GM12878 (cell line): ENCODE results near the gene TRIM13. TPM values are rescaled to one million over a fixed set of nuclear protein-coding genes. Genes with fewer than 3 reads are reported as not detected.

Experiments used
- ATAC-seq: fragments of 200-7000 bp; cut with Tn5 transposase; 3 replicates; pipeline ENCODE4 v1.9.1; 2020; ENCODE audit warnings: mild to moderate bottlenecking, moderate library complexity
- BruUV-seq: library from RNA; stranded (reverse); fragments of 400-500 nt; replicated peaks from 2 replicates; lab custom pipeline; 2021; lab: Mats Ljungman, UMichigan
- CTCF ChIA-PET: fragments of 300-600 bp; sonication (Branson Sonifier 250); formaldehyde crosslinking; extraction: SDS; loops from one replicate; lab custom pipeline; 2021; ENCODE audit warnings: inconsistent platforms; lab: Yijun Ruan, JAX
- POLR2A ChIA-PET: fragments of 350-600 bp; formaldehyde crosslinking; extraction: SDS; loops from one replicate; lab custom pipeline; 2021; ENCODE audit warnings: inconsistent platforms; lab: Charles Lee
- RAD21 ChIA-PET: fragments of 300-600 bp; sonication (Branson Sonifier 250); formaldehyde crosslinking; loops from one replicate; lab custom pipeline; 2023; ENCODE audit warnings: antibody characterized with exemption; ENCODE audit not compliant: unreplicated experiment; lab: Charles Lee
- SMC1A ChIA-PET: fragments of 300-600 bp; sonication (Branson Sonifier 250); formaldehyde crosslinking; loops from one replicate; lab custom pipeline; 2023; ENCODE audit not compliant: unreplicated experiment, uncharacterized antibody; lab: Charles Lee
- DNase-seq: peaks from one replicate; pipeline ENCODE4 v3.0.0-alpha.2; 2011; ENCODE audit warnings: low read depth, low spot score
- FAIRE-seq: peaks from 3 replicates; lab custom pipeline; 2011; peaks lifted over from hg19 to GRCh38; lab: Jason Lieb, UNC
- H2AFZ ChIP-seq: 2 replicates; pipeline ENCODE4 v1.6.0; 2011; ENCODE audit warnings: low read depth, low read length, control low read depth; ENCODE audit not compliant: control insufficient read depth
- H3K27ac ChIP-seq: 2 replicates; pipeline ENCODE4 v1.5.1; 2011; ENCODE audit warnings: control low read depth; ENCODE audit not compliant: control insufficient read depth, insufficient read depth
- H3K27me3 ChIP-seq, 2 experiments: replicated peaks in 1 of 2; 2 replicates each; pipeline versions ENCODE4 v1.6.0 to v1.6.1; 2011; ENCODE audit warnings: low read length in 1 of 2; ENCODE audit not compliant: control insufficient read depth in 2 of 2, insufficient read depth in 2 of 2
- H3K36me3 ChIP-seq, 2 experiments: 2 replicates each; pipeline ENCODE4 v1.5.1; 2011; ENCODE audit warnings: low read length in 1 of 2; ENCODE audit not compliant: control insufficient read depth in 2 of 2, insufficient read depth in 2 of 2
- H3K4me1 ChIP-seq: 2 replicates; pipeline ENCODE4 v1.6.1; 2011; ENCODE audit warnings: mild to moderate bottlenecking, low read length, moderate library complexity, mixed read lengths; ENCODE audit not compliant: control insufficient read depth, insufficient read depth
- H3K4me2 ChIP-seq: 2 replicates; pipeline ENCODE4 v1.6.0; 2011; ENCODE audit warnings: control low read depth; ENCODE audit not compliant: control insufficient read depth, insufficient read depth
- H3K4me3 ChIP-seq: fragments of 200-600 bp; sonication (generic); 2 replicates; pipeline ENCODE4 v1.5.1; 2016
- H3K79me2 ChIP-seq: 2 replicates; pipeline ENCODE4 v1.6.0; 2011; ENCODE audit warnings: low read length; ENCODE audit not compliant: control insufficient read depth, insufficient read depth
- H3K9ac ChIP-seq: 2 replicates; pipeline ENCODE4 v1.8.0; 2011; ENCODE audit warnings: low read length, control low read depth, mixed read lengths; ENCODE audit not compliant: control insufficient read depth, insufficient read depth
- H3K9me3 ChIP-seq: replicated peaks from 3 replicates; pipeline ENCODE4 v1.5.1; 2011; ENCODE audit warnings: mild to moderate bottlenecking, low read length; ENCODE audit not compliant: control insufficient read depth, insufficient read depth
- H4K20me1 ChIP-seq: 2 replicates; pipeline ENCODE4 v1.6.0; 2011; ENCODE audit not compliant: control insufficient read depth, insufficient read depth
- EED ChIP-seq: sonication (generic); IDR thresholded peaks from 2 replicates; pipeline ENCODE4 v1.6.1; 2016; ENCODE audit warnings: antibody characterized with exemption, low read depth
- ESRRA ChIP-seq: IDR thresholded peaks from 2 replicates; pipeline ENCODE4 v1.6.1; 2012; ENCODE audit warnings: mild to moderate bottlenecking, low read length, improper control_type of control experiment
- GATAD2B ChIP-seq: fragments of 450-650 bp; conservative IDR thresholded peaks from 2 replicates; pipeline ENCODE4 v1.6.1; 2017; ENCODE audit warnings: low read depth, mild to moderate bottlenecking, moderate library complexity
- IRF4 ChIP-seq: IDR thresholded peaks from 2 replicates; pipeline ENCODE4 v1.6.1; 2011; ENCODE audit warnings: low read depth, low read length
- JUND ChIP-seq: IDR thresholded peaks from 2 replicates; pipeline ENCODE4 v1.6.1; 2012; ENCODE audit warnings: low read depth, mild to moderate bottlenecking, low read length, improper control_type of control experiment, moderate library complexity
- MYB ChIP-seq: fragments of 150-350 bp; IDR thresholded peaks from 2 replicates; pipeline ENCODE4 v1.6.1; 2014; ENCODE audit warnings: mild to moderate bottlenecking, low read depth, low read length, borderline replicate concordance
- RUNX3 ChIP-seq: IDR thresholded peaks from 2 replicates; pipeline ENCODE4 v1.6.1; 2012; ENCODE audit warnings: low read length, inconsistent platforms
- SPI1 ChIP-seq: IDR thresholded peaks from 2 replicates; pipeline ENCODE4 v1.6.1; 2011; ENCODE audit warnings: low read depth, mild to moderate bottlenecking, low read length, moderate library complexity, borderline replicate concordance; ENCODE audit not compliant: insufficient read depth
- SREBF2 ChIP-seq: IDR thresholded peaks from 2 replicates; pipeline ENCODE4 v1.6.1; 2012; ENCODE audit warnings: mild to moderate bottlenecking, low read length
- TCF12 ChIP-seq: IDR thresholded peaks from 2 replicates; pipeline ENCODE4 v1.6.1; 2011; ENCODE audit warnings: low read depth, mild to moderate bottlenecking, low read length
- ZNF274 ChIP-seq: IDR thresholded peaks from one replicate; pipeline ENCODE4 v1.8.0; 2011; ENCODE audit not compliant: insufficient read length, insufficient read depth
- WGBS: methylation state at CpG from one replicate; pipeline ENCODE4 v1.1.6; 2016; ENCODE audit warnings: low lambda C conversion rate; ENCODE audit not compliant: insufficient replicate concordance, insufficient coverage; ENCODE audit errors: missing lambda C conversion rate; 5-methylcytosine and 5-hydroxymethylcytosine counted together
- in situ Hi-C: fragments of 300-500 bp; cut with MboI; formaldehyde crosslinking; loops from 9 replicates; pipeline ENCODE4 v1.14.3; 2018; ENCODE audit warnings: mixed read lengths
- intact Hi-C: fragments of 100-400 bp; cut with micrococcal nuclease; formaldehyde crosslinking; loops from one replicate; pipeline ENCODE4 v1.14.2; 2022; ENCODE audit not compliant: unreplicated experiment
- polyA plus RNA-seq, 11 experiments: library from polyadenylated mRNA; depleted of rRNA in 4 of 11; unstranded in 6 of 11; stranded (reverse) in 5 of 11; fragments of >200 nt; fragmentation: Nextera tagmentation in 4 of 11; fragmentation: Illumina TruSeq in 1 of 11; extraction: Ambion mirVana in 4 of 11; extraction: Trizol in 1 of 11; gene quantifications; 1 replicate in 1 of 11; 2 replicates in 10 of 11; pipeline versions ENCODE4 v1.2.1 to v1.2.3, GENCODE V29; 2011 to 2016; ENCODE audit warnings: inconsistent platforms in 2 of 11, missing spikeins in 2 of 11, low read depth in 1 of 11
- total RNA-seq, 4 experiments: library from RNA; depleted of rRNA in 3 of 4; stranded (reverse); fragments of >200 nt in 3 of 4; fragmentation: Illumina TruSeq in 1 of 4; extraction: Trizol in 1 of 4; gene quantifications; 2 replicates each; pipeline versions ENCODE4 v1.2.1 to v1.2.3, GENCODE V29; 2013 to 2021
- TF ChIP-seq, protein P1 (sequence below): IDR thresholded peaks from 2 replicates; pipeline ENCODE4 v1.6.1; 2012; ENCODE audit warnings: improper control_type of control experiment, low read depth, low read length; ENCODE audit not compliant: insufficient replicate concordance
- TF ChIP-seq, protein P2 (sequence below): fragments of 450-650 bp; formaldehyde crosslinking; IDR thresholded peaks from 2 replicates; pipeline ENCODE4 v1.5.0; 2022; ENCODE audit warnings: mild to moderate bottlenecking, missing genetic modification characterization

Gene TRIM13
- total and polyA plus RNA-seq, 10 of the 15 experiments (the other 5 are each of a cell fraction or from before 2014, with no cell fraction given) = 15.4 to 33.8 (median 21.0) TPM

DNA sequence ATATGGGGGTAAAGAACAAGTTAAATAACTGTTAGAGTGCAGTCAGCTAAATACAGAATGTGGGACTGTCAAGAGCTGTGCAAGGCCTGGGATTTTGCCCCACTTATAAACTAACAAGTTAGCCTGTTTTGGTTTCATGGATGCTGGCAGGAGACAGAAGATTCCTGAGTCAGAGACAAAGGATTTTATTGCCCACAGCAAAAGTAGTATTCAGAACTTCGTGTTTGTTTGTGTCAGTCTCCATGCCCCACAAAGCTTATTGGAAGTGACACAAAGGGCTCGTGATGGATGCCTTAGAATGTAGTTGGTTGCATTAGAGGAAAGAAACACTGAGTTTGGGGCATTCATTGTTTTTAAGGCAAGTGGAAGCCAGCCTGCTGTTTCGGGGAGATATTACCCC, 38.5 kb upstream of the TRIM13 start:
- POLR2A ChIA-PET = interaction anchor here (0.7 kb wide), 1 partner anchor 22 kb away, joined by 3 read pairs; the partner anchor contains the start of gene SPRYD7
- whole genome bisulfite sequencing = 39% methylated on average over 3 of the region's 3 CpGs
- intact Hi-C loops = no loop called here
- TF ChIP-seq EED = no peak
- TF ChIP-seq RUNX3 = no peak
- TF ChIP-seq, protein P1, sequence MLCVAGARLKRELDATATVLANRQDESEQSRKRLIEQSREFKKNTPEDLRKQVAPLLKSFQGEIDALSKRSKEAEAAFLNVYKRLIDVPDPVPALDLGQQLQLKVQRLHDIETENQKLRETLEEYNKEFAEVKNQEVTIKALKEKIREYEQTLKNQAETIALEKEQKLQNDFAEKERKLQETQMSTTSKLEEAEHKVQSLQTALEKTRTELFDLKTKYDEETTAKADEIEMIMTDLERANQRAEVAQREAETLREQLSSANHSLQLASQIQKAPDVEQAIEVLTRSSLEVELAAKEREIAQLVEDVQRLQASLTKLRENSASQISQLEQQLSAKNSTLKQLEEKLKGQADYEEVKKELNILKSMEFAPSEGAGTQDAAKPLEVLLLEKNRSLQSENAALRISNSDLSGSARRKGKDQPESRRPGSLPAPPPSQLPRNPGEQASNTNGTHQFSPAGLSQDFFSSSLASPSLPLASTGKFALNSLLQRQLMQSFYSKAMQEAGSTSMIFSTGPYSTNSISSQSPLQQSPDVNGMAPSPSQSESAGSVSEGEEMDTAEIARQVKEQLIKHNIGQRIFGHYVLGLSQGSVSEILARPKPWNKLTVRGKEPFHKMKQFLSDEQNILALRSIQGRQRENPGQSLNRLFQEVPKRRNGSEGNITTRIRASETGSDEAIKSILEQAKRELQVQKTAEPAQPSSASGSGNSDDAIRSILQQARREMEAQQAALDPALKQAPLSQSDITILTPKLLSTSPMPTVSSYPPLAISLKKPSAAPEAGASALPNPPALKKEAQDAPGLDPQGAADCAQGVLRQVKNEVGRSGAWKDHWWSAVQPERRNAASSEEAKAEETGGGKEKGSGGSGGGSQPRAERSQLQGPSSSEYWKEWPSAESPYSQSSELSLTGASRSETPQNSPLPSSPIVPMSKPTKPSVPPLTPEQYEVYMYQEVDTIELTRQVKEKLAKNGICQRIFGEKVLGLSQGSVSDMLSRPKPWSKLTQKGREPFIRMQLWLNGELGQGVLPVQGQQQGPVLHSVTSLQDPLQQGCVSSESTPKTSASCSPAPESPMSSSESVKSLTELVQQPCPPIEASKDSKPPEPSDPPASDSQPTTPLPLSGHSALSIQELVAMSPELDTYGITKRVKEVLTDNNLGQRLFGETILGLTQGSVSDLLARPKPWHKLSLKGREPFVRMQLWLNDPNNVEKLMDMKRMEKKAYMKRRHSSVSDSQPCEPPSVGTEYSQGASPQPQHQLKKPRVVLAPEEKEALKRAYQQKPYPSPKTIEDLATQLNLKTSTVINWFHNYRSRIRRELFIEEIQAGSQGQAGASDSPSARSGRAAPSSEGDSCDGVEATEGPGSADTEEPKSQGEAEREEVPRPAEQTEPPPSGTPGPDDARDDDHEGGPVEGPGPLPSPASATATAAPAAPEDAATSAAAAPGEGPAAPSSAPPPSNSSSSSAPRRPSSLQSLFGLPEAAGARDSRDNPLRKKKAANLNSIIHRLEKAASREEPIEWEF = no peak
- TF ChIP-seq JUND = no peak
- no peak for TF ChIP-seq GATAD2B
- no peak for TF ChIP-seq ESRRA
- no peak for TF ChIP-seq IRF4
- TF ChIP-seq TCF12 = no peak
- TF ChIP-seq ZNF274 = no peak
- TF ChIP-seq, protein P2, sequence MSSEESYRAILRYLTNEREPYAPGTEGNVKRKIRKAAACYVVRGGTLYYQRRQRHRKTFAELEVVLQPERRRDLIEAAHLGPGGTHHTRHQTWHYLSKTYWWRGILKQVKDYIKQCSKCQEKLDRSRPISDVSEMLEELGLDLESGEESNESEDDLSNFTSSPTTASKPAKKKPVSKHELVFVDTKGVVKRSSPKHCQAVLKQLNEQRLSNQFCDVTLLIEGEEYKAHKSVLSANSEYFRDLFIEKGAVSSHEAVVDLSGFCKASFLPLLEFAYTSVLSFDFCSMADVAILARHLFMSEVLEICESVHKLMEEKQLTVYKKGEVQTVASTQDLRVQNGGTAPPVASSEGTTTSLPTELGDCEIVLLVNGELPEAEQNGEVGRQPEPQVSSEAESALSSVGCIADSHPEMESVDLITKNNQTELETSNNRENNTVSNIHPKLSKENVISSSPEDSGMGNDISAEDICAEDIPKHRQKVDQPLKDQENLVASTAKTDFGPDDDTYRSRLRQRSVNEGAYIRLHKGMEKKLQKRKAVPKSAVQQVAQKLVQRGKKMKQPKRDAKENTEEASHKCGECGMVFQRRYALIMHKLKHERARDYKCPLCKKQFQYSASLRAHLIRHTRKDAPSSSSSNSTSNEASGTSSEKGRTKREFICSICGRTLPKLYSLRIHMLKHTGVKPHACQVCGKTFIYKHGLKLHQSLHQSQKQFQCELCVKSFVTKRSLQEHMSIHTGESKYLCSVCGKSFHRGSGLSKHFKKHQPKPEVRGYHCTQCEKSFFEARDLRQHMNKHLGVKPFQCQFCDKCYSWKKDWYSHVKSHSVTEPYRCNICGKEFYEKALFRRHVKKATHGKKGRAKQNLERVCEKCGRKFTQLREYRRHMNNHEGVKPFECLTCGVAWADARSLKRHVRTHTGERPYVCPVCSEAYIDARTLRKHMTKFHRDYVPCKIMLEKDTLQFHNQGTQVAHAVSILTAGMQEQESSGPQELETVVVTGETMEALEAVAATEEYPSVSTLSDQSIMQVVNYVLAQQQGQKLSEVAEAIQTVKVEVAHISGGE = no peak
- no peak for TF ChIP-seq MYB
- TF ChIP-seq SPI1 = no peak
- TF ChIP-seq SREBF2 = no peak
- TF ChIP-seq, all 136 proteins: peak for 0
- DNase-seq (no peak), ATAC-seq (no peak), FAIRE-seq (no peak)
- no peak overlapping the region for H3K27ac ChIP-seq
- no TSS peak for BruUV-seq
- no peak overlapping the region for H3K9ac ChIP-seq
- ChIA-PET SMC1A (interaction anchor here (0.6 kb wide), 1 partner anchor 270 kb away, joined by 3 read pairs; no protein-coding TSS in a partner anchor), RAD21 (no interaction called here), CTCF (interaction anchor here (0.9 kb wide), 1 partner anchor 18 kb away, joined by 3 read pairs; no protein-coding TSS in a partner anchor)
- no peak overlapping the region for H3K4me2 ChIP-seq
- H3K4me1 ChIP-seq = no peaks in the 10 kb centered on the region
- no peaks in the 10 kb centered on the region for H3K27me3 ChIP-seq
- no peaks in the 10 kb centered on the region for H3K9me3 ChIP-seq
- in situ Hi-C loops = no loop called here
- no peak overlapping the region for H3K4me3 ChIP-seq
- no peaks in the 10 kb centered on the region for H4K20me1 ChIP-seq
- H3K79me2 ChIP-seq = no peaks in the 10 kb centered on the region
- H2AFZ ChIP-seq = no peak overlapping the region
- no peaks in the 10 kb centered on the region for H3K36me3 ChIP-seq
